Measurements from ENCODE around the gene PNKD. TPM values are rescaled to one million over a fixed set of nuclear protein-coding genes. Genes with fewer than 3 reads are reported as not detected.
A peak's percentile ranks its signal among the peaks of the same experiment; 100 is the strongest.

The PNKD gene
- total RNA-seq, 2 experiments from 2014 or later = 66.3 to 74.5 TPM

GRCh38 chr2:218306184-218306920 is 36.0 kb downstream of the PNKD start:
- H2AFZ ChIP-seq (ENCODE audit: low read length) = peak overlapping the region; percentile 73
- ChIA-PET CTCF (ENCODE audit: unreplicated experiment) (interaction anchor here (0.7 kb wide), 1 partner anchor 78 kb away, joined by 3 read pairs; no protein-coding TSS in a partner anchor), POLR2A (interaction anchor here (0.9 to 2.6 kb wide), 6 partner anchors 13 to 87 kb away, joined by 3 to 15 read pairs (median 4); no protein-coding TSS in a partner anchor)
- no peak for TF ChIP-seq CTCF (conservative IDR thresholded peaks at IDR 0.05; ENCODE audit: low read length)
- no peak for TF ChIP-seq EZH2phosphoT487 (IDR thresholded peaks at IDR 0.05; ENCODE audit: borderline replicate concordance, low read depth, low read length)
- peak overlapping the region; percentile 49 for H3K4me2 ChIP-seq (ENCODE audit: low read length)
- peaks cover 33% of the 10 kb centered on the region for H3K4me1 ChIP-seq (ENCODE audit: insufficient read depth, low read length, poor library complexity, severe bottlenecking)
- H3K4me3 ChIP-seq (ENCODE audit: low read depth, low read length, poor library complexity, severe bottlenecking) = peak overlapping the region; percentile 5
- no peaks in the 10 kb centered on the region for H3K9me3 ChIP-seq (ENCODE audit: low read length)
- no peak for DNase-seq (ENCODE audit: low spot score)
- no peaks in the 10 kb centered on the region for H3K9me2 ChIP-seq (ENCODE audit: insufficient read depth, low read length)
- H3K27ac ChIP-seq (ENCODE audit: low read depth, low read length, poor library complexity, severe bottlenecking) = no peak overlapping the region
- no peaks in the 10 kb centered on the region for H3K36me3 ChIP-seq (ENCODE audit: insufficient read depth, low read length)
- intact Hi-C loops (cut with micrococcal nuclease; ENCODE audit: unreplicated experiment) = no loop called here
- no peaks in the 10 kb centered on the region for H4K20me1 ChIP-seq (ENCODE audit: insufficient read depth, low read length)
- no TSS peak for BruUV-seq (replicated peaks)
- H3K79me2 ChIP-seq (ENCODE audit: insufficient read depth, low read depth, low read length) = no peaks in the 10 kb centered on the region

- CTCF ChIA-PET (ENCODE audit: unreplicated experiment) = interaction anchor here (0.7 kb wide), 1 partner anchor 77 kb away, joined by 3 read pairs; no protein-coding TSS in a partner anchor
- Histone ChIP-seq H3K4me1 (ENCODE audit: insufficient read depth, low read length, poor library complexity, severe bottlenecking) (peaks cover 27% of the 10 kb centered on the region), H2AFZ (ENCODE audit: low read length) (no peak overlapping the region), H3K79me2 (ENCODE audit: insufficient read depth, low read depth, low read length) (no peaks in the 10 kb centered on the region), H4K20me1 (ENCODE audit: insufficient read depth, low read length) (no peaks in the 10 kb centered on the region), H3K4me3 (ENCODE audit: low read depth, low read length, poor library complexity, severe bottlenecking) (no peak overlapping the region), H3K4me2 (ENCODE audit: low read length) (no peak overlapping the region), H3K9me2 (ENCODE audit: insufficient read depth, low read length) (no peaks in the 10 kb centered on the region), H3K9me3 (ENCODE audit: low read length) (no peaks in the 10 kb centered on the region), H3K27ac (ENCODE audit: low read depth, low read length, poor library complexity, severe bottlenecking) (no peak overlapping the region), H3K36me3 (ENCODE audit: insufficient read depth, low read length) (no peaks in the 10 kb centered on the region)
- BruUV-seq (replicated peaks) = no TSS peak
- POLR2A ChIA-PET = interaction anchor here (0.6 to 2.6 kb wide), 7 partner anchors 8 to 86 kb away, joined by 3 to 15 read pairs (median 3); no protein-coding TSS in a partner anchor
- no peak for TF ChIP-seq EZH2phosphoT487 (IDR thresholded peaks at IDR 0.05; ENCODE audit: borderline replicate concordance, low read depth, low read length)
- TF ChIP-seq CTCF (conservative IDR thresholded peaks at IDR 0.05; ENCODE audit: low read length) = no peak
- no peak for DNase-seq (ENCODE audit: low spot score)
- intact Hi-C loops (cut with micrococcal nuclease; ENCODE audit: unreplicated experiment) = no loop called here
Measured at GRCh38 chr2:218307415-218308090, 37.2 kb downstream of the PNKD start.
